Left renal pelvis (tissue), 4 donors: Measurements from ENCODE around the gene TOM1L1. TPM values are rescaled to one million over a fixed set of nuclear protein-coding genes. Genes with fewer than 3 reads are reported as not detected.
"Not testable (repeated sequence)": the region's sequence is repeated elsewhere in the genome, so short reads cannot be mapped to it uniquely, and the experiment has no call there.

ENCODE experiments used
- DNase-seq, 4 donors: peaks; one replicate each; pipeline ENCODE4 v3.0.0-alpha.2; 2013; ENCODE audit warnings: low read depth in 4 of 4, low spot score in 3 of 4
- polyA plus RNA-seq, 4 donors: library from polyadenylated mRNA; unstranded; fragments of 120-200 nt; gene quantifications; one replicate each; pipeline ENCODE4 v1.2.1, GENCODE V29; 2013; ENCODE audit not compliant: insufficient read length in 4 of 4

The TOM1L1 gene
- polyA plus RNA-seq, result 100 to 1,000 TPM in 2 of 4 donors, 10 to 100 TPM in 2; 13.8 to 106 (median 99.4) TPM

- DNase-seq, result peak in 2 of 4 donors; percentile 58 to 69
These were observed at the start of gene TOM1L1 for GRCh38 chr17:54900457-54901229. TSS of gene TOM1L1 (plus strand) at chr17:54900852. CDS start at chr17:54900866, 14 bp downstream.

- DNase-seq, result no peak
These were observed 41.5 kb upstream of the TOM1L1 start for GRCh38 chr17:54859187-54859586.

GRCh38 chr17:54860617-54861470 is 39.8 kb upstream of the TOM1L1 start:
- DNase-seq, result no peak

GRCh38 chr17:54861471-54861983 is 39.1 kb upstream of the TOM1L1 start:
- DNase-seq, result no peak

- DNase-seq, result no peak
These were observed 37.5 kb upstream of the TOM1L1 start for GRCh38 chr17:54863176-54863575.

- DNase-seq, result no peak
These were observed 36.6 kb upstream of the TOM1L1 start for GRCh38 chr17:54864070-54864469.

GRCh38 chr17:54864636-54865356 is 35.9 kb upstream of the TOM1L1 start:
- no peak for DNase-seq

GRCh38 chr17:54867634-54868033 is 33.0 kb upstream of the TOM1L1 start:
- no peak for DNase-seq

GRCh38 chr17:54870671-54871175 is 29.9 kb upstream of the TOM1L1 start:
- no peak for DNase-seq

- not testable (repeated sequence) for DNase-seq
These were observed 24.7 kb upstream of the TOM1L1 start for GRCh38 chr17:54875906-54876305.

- DNase-seq, result no peak
These were observed 23.9 kb upstream of the TOM1L1 start for GRCh38 chr17:54876656-54877195.

GRCh38 chr17:54881255-54881972 is 19.2 kb upstream of the TOM1L1 start:
- no peak for DNase-seq

GRCh38 chr17:54882371-54882770 is 18.3 kb upstream of the TOM1L1 start:
- no peak for DNase-seq

- no peak for DNase-seq
These were observed 17.7 kb upstream of the TOM1L1 start for GRCh38 chr17:54882950-54883349.

- no peak for DNase-seq
These were observed 16.7 kb upstream of the TOM1L1 start for GRCh38 chr17:54883939-54884338.

GRCh38 chr17:54887787-54888186 is 12.9 kb upstream of the TOM1L1 start:
- DNase-seq, result no peak

- no peak for DNase-seq
These were observed 12.4 kb upstream of the TOM1L1 start for GRCh38 chr17:54888254-54888653.

- no peak for DNase-seq
These were observed 11.7 kb upstream of the TOM1L1 start for GRCh38 chr17:54888981-54889380.

GRCh38 chr17:54891176-54891821 is 9.4 kb upstream of the TOM1L1 start:
- peak in 2 of 4 donors; percentile 47 to 61 for DNase-seq
